Muscle of back (tissue), 11 donors: ENCODE data around the gene FOXP1. TPM values are rescaled to one million over a fixed set of nuclear protein-coding genes. Genes with fewer than 3 reads are reported as not detected.

ENCODE experiments used
- DNase-seq, 3 donors: peaks; one replicate each; pipeline versions ENCODE4 v3.0.0 to v3.0.0-alpha.2; 2013
- polyA plus RNA-seq, 10 donors: library from polyadenylated mRNA; unstranded; fragments of 120-200 nt; gene quantifications; one replicate each; pipeline ENCODE4 v1.2.1, GENCODE V29; 2013; ENCODE audit not compliant: insufficient read length in 10 of 10

FOXP1 gene
- polyA plus RNA-seq, 10 donors = 17.1 to 26.3 (median 20.8) TPM

DNA sequence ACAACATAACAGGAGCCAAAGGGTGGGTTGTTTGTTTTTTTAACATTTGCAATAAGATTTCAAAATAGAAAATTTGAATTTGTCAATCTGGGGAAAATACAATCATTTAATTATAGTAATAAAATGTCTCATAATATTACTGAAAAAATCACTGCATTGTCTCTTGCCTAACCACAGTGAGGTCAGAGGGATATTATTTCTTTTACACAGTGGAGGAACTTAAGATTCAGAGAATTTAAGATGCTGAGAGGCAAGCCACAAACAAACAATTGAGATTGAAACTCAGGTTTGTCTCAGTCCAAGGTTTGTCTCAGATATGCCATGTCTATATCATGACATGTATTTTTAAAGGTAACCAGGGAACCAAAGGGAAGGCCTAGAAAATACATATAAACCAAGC is 428.7 kb downstream of the FOXP1 start:
- DNase-seq = no peak

DNA sequence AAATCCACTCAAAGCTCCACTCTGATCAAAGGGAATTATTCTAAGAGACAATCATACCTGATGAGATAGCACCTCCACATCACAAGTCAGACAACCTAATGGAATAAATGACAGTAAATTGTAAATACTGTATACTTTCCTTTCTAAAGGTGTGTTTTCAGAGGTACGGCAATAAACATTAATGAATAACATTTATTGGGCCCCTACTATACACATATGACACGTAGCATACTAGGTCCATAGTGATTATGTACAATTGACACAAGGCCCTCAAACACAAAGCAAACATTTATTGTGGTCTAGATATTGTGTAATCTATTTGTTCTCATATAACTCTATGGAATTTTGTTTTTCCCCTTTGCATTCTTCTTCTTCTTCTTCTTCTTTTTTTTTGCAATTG is 429.8 kb downstream of the FOXP1 start:
- DNase-seq = no peak

DNA sequence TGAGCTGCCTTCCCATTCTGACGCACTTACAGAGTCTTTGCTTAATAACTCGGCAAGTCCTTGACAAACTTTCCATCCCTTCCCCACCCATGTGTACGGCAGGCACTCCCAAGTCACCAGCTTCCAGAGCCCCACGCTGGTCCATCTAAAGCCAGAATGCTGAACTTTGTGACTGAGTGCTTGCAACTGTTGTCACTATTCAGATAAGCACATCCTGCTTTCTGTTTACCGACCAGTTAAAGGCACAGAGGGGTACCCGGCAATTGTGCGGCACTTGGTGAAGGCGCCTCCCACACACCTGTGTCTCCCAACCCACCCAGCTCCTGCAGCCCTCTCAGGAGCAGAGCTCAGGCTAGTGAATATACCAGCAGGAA is 430.6 kb downstream of the FOXP1 start:
- no peak for DNase-seq

DNA sequence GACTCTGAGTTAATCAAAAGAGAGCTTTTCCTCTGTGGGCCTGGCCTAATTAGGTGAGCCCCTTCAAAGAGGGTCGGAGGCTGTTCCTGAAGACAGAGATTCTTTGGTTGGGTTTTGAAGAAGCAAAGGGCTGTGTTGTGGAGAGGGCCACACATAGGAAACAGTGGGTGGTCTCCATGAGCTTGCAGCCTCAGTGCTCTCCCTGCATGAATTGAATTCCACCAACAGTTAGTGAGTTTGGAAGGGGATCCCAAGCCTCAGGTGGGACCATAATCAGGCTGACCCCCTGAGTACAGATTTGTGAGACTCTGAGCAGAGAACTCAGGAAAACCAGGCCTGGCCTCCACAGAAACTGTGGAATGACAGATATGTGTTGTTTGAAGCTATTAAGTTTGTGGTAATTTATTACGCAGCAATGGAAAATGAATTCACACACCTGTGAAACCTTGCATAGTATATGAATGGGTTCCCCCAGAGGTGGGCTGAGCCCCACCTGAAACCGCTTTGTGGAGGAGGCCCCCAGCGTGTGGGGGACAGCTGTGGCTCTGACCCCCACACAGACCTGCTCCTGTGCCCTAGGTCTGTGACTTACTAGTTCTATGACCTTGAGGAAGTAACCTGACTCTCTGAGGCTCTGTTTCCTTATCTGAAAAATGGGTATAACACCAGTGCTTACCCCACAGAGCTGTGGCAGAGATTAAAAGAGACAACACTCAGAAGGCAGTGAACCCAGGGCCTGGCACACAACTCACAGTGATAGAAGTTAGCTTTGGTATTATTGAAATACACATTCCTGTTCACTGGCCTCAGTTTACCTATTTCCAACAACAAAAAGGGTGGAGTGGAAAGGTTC is 431.3 kb downstream of the FOXP1 start:
- no peak for DNase-seq

DNA sequence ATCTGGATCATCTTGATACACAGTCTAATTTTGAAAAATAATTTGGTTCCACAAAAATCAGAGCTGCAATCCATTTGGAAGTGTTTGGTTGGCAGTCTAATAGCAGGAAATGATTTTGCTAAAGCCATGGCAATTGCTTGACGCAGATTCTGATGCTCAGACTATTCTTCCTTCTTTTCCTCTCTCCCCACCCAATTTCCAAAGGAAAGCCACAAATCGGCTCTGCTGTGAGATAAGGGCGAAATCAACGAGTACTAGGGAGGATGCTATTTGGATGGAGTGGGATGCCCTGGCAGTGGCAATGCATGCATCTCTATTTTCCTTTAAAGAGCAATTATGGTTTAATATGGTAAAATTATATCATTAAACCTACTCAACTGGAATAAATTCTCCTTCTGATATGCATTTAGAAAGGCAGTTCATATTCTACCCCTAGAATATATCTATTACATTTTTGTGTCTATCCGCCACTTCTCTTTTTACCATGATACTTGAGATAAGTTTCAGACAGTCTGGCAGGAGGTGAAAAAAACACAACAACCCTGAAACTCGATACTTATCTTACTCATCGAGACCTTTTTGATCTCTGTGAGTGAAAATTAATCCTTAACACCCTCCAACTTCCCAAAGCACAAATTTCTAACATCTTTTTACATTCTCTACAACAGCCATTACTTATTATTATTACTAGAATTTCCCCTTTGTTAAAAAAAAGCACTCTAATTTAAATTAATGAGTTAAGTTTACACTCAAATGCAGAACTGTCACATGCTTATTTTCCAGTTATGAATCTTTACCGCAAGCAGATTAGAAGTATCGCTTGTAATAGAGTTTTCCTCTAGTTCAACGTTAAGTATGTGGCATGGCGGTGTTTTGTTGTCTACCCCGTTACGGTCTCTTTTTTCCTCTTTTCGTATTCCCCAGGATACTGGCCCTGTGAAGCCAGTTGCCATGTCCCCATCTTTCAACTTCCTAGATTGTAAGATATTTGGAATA is 433.3 kb downstream of the FOXP1 start:
- DNase-seq = no peak

DNA sequence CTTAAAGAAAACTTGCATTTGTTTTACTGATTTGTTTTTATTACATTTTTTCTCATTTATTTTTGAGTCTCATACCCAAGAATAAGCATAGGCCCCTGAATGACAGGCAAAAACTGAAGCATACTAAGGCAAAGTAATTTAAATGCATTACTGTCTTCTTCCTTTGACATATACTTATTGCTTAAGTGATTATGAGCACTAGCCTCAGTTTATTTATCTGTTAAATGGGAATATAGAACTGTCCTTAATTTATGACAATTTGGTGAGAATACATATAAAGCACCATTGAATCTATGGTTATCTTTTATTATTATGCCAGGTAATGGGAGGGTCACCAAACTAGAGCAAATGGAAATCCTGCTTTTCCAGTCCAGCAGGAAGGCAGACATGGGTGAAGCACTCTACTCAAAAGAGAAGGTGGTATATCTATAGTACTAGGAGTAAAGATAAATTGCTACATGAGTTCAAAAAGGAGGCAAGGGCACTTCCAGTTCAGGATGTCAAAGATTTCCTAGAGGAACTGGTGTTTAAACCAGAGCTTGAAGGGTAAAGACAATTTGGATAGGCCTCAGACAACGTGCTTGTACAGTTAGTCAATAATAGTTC is 435.0 kb downstream of the FOXP1 start:
- no peak for DNase-seq

DNA sequence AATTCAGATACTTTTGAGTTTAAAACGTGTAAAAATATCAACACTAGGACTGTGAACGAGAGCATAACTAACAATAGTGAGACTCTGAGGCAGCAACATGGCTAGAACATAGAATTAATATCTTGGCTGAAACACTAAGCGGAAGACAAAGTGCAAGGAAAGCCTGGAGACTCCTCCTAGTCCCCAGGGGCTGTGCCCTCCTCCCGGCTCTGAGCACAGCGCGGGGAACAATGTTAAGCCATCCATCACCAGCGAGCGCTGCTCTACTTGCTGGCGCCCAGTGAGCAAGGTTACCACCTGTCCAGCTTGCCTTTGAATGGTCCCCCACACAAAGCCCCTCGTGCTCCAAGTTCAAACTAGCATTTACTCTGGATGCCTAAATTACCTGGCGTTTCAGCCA is 436.9 kb downstream of the FOXP1 start:
- DNase-seq = no peak

DNA sequence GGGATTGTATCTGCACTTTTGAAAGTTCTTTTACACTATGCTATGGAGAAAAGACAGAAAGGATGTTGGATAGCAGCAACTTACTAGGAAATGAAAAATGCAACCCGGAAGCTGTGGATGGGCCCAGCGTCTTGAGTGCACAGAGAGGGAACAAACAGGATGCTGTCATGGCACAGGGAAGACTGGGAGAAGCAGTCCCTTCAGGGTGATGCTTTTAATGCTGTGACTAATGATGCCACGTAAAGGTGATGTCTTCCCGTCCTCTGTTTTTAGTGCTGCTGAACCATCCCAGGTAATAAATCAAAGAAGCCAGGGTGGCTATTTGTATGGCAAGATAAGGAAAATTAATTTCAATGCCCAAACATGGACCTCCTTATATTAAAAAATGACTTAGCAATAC is 437.6 kb downstream of the FOXP1 start:
- no peak for DNase-seq

DNA sequence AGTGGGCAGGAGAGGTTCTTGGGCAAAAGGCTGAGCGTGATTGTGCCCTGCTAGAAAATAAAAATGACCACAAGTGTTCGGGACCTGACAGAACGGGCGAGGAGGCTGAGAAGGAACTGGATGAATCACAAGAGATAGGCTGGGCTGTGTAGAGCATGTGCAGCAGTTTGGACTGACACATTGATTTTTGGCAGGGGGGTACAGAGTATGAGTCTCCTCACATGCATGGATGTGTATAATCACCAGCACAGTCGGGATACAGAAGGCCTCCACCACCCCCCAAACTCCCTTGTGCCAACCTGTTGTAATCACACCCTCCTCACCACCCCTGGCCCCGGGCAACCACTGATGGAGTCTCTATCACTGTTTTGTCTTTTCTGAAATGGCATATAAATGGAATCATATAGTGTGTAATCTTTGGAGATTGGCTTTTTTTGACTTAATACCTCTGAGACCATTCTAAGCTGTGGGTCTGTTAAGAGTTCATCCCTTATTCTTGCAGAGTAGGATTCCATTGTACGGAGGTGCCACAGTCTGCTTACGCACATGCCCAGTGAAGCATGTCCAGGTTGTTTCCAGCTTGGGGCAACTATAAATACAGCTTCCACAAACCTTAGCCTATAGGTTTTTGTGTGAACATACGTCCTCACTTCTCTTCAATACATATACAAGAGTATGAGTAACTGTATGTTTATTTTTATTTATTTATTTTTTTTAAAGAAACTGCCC is 438.8 kb downstream of the FOXP1 start:
- no peak for DNase-seq

DNA sequence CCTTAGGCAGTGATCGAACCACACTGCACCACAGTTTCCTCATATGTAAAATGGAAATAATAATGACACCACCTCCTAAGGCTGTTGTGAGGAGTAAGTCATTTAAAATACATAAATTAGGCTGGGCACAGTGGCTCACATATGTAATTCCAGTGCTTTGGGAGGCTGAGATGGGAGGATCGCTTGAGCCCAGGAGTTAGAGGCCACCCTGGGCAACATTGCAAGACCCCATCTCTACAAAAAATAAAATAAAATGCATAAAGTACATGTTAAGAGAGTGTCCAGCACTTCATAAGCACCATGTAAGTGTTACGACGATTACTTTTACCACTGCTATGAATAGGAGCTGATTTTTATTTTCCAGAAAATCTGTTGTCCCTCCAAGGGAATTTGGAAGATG is 440.0 kb downstream of the FOXP1 start:
- DNase-seq = no peak

DNA sequence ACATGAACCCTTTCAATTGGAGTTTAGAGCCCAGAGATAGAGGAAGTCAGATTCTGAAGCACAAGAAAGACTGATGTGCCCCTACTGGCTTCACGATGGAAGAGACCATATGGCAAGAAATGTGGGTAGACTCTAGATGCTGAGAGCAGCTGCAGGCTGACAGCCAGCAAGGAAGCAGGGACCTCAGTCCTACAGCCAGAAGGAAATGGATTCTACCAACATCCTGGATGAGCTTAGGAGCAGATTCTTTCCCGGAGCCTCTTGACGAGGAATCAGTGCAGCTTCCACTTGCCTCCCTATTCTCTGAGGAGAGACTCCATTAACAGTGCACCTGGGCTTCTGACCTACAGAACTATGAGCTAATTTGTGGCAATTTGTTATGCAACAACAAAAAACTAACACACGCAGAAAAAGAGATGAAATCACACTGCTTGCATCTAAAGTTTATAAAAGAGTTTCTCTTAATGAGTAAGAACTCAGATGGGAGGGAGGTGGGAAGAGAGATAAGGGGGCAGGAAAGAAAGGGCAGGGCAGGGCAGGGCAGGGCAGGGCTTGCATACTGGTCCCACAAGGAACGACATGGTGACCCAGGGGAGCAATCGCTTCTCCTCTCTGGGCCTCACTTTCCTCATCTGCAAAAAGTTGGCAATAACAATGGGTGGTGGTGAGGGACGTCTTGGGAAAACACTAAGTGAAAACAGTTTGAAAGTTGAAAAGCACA is 440.9 kb downstream of the FOXP1 start:
- DNase-seq = peak in 1 of 3 donors; percentile 46

DNA sequence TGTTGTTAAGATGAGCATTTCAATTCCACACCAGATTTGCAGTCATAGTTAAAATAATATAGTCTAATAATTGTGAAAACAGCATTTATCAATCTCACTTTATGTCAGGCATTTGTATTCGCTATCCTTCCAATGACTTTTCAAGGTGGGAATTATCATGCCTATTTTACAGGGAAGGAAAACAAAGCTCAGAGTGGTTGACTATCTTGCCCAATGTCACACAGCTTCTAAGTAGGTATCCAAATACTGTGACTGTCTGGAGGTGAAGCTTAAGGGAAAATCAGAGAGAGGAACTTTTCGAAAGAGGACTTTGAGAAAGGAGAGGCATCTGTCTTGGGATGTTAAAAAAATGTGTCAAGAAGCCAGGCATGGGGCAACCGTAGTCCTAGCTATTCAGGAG is 443.1 kb downstream of the FOXP1 start:
- no peak for DNase-seq

DNA sequence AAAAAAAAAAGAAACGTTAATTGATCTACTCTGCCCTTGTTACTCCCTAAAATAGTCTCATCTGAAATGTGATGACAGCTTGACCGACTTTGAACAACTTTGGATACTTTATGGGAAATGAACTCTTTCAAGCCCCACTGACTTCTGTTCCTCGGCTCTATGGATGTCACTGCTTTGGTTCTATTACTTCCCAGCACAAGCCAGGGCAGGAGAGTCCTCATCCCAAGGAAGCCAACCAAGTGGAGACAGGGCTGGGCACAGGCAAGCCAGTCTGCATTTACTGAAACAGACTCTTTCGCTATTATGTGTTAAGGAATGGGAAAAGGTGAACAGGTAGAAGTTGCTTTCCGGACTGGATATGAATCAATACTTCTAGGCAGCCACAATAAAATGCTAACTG is 444.0 kb downstream of the FOXP1 start:
- no peak for DNase-seq

DNA sequence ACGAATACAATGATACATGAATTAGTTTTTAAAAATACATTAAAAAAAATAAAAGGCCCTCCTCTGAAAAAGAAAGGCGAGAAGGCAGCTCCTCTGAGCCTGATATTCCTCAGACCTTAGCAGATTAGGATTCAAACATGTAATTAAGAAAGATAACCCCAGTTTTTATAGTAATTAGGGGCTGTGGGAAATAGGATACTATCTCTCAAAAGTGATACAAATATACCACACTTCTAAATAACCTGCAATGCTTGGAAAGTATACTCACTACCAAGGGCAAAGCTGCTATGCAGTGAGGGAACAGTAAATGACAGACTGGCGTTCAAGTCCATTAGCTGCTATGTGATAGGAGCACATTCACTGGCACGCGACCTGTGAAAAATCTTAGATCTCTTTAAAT is 445.1 kb downstream of the FOXP1 start:
- no peak for DNase-seq

DNA sequence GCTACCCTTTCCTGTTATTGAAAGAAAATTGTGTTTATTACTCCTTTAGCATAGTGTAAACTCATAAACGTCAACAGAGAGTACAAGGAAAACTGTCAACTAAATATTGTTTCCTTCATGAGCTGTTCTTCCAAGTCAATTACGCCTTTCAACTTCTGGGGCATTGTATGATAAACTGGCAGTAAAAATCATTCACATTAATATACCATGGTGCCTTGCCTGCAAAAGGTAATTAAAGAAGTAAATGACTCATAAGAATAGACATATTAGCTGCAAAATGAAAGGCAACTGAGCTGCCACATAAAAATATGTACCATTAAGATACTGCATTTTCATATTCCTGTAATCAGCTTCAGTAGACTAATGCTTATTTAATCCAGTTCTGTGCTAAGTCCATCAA is 447.3 kb downstream of the FOXP1 start:
- DNase-seq = no peak

DNA sequence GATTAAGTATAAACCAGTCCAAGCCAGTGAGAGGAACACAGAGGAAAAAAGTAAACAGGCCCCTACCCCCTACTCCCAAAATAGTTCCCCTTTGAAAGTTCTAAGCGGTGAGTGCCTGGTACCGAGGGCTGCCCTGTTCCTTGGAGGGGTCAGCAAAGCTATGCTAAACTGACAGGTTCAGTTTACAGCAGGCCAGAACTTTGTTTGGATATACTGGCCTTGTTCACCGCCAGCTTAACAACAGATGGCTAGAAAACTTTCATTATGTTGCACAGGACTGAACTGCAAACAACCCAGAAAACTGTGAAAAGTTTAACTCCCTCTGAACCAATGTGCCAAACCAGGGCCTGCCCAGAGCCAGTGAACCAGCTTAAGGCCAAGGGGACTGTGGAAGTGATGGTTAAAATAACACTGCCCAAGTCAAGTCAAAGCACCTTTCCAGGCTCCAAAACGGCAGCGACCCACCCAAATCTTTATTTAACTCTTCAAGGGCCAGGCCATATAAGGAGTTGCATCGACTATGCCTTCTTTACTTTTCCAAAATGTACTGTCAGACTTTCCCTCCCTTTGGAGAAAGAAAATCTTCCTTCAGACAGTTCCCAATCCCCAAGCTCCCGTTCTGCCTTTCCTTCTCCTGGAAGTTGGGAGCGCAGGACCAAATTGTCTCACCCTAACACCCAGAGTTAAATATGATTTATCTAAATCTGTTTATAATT is 448.0 kb downstream of the FOXP1 start:
- peak in 1 of 3 donors; percentile 37 for DNase-seq

DNA sequence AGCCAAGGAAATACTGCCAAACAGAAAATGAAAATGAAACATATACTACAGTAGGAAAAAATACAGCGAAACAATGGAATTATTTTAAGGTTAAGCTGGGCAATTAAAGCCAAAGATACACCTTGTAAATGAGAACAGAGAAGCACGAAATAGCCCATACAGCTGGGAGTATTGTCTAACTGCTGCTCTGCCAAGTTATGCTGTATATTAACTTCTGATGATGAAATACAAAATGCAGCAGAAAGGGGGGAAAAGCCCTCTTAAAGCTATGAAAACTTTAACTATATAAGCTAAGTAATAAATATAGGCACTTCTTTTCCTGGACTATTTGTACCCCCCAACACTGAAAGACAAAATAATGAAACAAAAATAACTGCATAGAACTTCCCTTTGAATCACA is 449.0 kb downstream of the FOXP1 start:
- DNase-seq = no peak

DNA sequence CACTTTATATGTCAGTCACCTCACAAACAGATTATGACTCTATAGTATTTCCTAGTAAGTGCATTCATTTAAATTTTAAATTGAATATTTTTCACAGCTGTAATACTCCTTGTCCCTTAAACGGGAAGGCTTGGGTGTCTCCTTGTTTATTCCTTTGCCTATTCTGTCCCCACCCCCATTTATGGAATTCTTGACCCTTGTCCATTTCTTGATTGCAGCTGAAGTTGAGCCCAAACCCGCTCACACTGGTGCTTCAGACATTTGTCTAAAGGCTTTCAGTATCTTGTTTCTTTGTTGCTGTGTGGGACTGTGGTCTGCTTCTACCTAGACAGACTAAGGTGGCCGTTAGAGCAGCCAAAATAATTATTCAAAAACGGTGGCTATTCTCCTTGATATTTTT is 449.7 kb downstream of the FOXP1 start:
- no peak for DNase-seq

DNA sequence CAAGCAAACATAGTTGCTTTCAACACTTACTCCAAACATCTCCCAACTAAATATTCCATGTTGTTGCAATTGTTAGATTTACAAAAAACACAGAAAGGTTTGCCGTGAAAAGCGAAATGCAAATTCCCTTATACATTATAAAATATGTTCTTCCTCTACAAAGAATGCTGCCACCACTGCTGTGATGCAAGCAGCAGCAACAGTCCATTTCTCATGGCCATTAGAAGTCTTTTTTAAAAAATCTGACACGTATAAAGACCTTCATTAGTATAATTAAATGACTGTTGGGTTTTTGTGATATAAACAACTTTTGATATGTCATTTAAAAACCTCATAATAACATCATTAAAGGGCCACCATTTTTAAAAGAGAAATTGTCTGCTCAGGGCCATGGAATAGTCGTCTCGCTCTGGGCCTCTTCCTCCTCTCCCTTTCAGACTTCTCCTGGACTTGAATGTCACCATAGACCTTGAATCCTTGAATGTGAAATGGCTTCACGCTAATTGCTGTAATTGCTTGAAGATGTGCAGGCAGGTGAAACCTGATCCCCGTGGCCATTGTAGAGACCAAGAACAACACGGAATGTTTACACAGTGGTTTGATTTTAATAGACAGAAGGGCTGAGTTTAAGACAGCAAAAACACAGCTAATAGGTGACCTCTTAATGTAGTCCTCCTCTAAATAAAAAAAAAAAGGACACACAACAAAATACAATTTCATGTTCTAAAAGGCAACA is 450.4 kb downstream of the FOXP1 start:
- no peak for DNase-seq
